Measurements from ENCODE around the gene SPATA24. TPM values are rescaled to one million over a fixed set of nuclear protein-coding genes. Genes with fewer than 3 reads are reported as not detected.
A peak's percentile ranks its signal among the peaks of the same experiment; 100 is the strongest.

The SPATA24 gene
- total RNA-seq, 1 experiment from 2014 or later, result 6.5 TPM

DNA sequence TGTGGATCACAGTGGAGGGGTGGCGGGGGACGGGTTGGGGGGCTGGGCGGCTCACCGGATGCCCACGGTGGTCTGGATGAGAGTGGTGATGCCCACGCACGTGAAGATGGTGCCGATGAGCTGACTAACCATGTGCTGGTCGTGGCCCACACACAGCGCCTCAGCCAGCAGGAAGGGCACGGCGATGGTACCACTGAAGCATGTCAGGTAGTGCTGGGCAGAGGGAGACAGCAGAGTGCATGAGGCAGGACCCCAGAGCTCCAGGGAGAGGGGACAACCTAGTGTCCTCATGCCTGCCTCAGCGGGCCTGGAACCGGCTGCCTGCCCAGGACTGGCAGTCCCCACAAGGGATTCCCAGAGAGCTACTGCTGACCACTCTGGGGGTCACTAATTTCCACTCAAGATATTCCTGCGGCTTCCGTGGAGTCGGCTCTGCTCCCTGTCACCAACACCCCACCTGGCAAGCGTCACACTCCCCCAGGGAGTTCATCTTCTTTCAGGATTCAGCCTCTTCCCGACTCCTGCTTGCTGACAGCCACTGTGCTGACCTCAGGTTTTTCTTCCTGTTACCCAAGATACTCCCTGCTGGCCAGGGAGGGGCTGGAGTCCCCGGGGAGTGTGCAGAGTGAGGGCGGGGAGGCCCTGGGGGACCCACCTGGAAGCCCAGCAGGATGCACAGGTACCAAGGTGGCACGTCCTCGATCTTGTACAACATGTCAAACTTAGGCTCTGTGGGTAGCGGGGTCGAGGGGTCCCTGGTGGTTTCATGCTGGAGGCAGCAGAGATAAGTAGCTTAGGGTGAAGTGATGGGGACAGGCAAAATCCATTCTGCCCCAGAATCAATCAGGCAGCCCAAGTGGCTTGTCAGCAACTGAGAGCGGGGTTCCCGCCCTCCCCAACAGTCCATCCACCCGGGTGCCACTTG lies 21.8 kb downstream of the SPATA24 start:
- peaks cover 29% of the 10 kb centered on the region for H3F3A ChIP-seq (ENCODE audit: insufficient read depth, low read depth)
- no peaks in the 10 kb centered on the region for H3K27me3 ChIP-seq (ENCODE audit: insufficient read depth, low read depth)
- H4K20me1 ChIP-seq (ENCODE audit: insufficient read depth), result no peaks in the 10 kb centered on the region
- H3K4me2 ChIP-seq, result peak overlapping the region; percentile 61
- no peaks in the 10 kb centered on the region for H3K9me2 ChIP-seq (ENCODE audit: insufficient read depth)
- CTCF ChIA-PET, result interaction anchor here (0.5 to 1.0 kb wide), 2 partner anchors 9 to 170 kb away, joined by 3 to 12 read pairs; no protein-coding TSS in a partner anchor
- no peaks in the 10 kb centered on the region for H3K9me3 ChIP-seq (ENCODE audit: insufficient read depth, low read depth)
- H3K36me3 ChIP-seq (ENCODE audit: low read depth), result no peaks in the 10 kb centered on the region
- POLR2A ChIA-PET (ENCODE audit: unreplicated experiment), result no interaction called here
- H3K4me3 ChIP-seq, result no peak overlapping the region
- TF ChIP-seq, protein P1, sequence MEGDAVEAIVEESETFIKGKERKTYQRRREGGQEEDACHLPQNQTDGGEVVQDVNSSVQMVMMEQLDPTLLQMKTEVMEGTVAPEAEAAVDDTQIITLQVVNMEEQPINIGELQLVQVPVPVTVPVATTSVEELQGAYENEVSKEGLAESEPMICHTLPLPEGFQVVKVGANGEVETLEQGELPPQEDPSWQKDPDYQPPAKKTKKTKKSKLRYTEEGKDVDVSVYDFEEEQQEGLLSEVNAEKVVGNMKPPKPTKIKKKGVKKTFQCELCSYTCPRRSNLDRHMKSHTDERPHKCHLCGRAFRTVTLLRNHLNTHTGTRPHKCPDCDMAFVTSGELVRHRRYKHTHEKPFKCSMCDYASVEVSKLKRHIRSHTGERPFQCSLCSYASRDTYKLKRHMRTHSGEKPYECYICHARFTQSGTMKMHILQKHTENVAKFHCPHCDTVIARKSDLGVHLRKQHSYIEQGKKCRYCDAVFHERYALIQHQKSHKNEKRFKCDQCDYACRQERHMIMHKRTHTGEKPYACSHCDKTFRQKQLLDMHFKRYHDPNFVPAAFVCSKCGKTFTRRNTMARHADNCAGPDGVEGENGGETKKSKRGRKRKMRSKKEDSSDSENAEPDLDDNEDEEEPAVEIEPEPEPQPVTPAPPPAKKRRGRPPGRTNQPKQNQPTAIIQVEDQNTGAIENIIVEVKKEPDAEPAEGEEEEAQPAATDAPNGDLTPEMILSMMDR (conservative IDR thresholded peaks at IDR 0.05), result no peak
- no peak for TF ChIP-seq EZH2 (IDR thresholded peaks at IDR 0.05; ENCODE audit: low read depth)
- H2AFZ ChIP-seq, result no peak overlapping the region
- intact Hi-C loops (cut with micrococcal nuclease; ENCODE audit: unreplicated experiment), result no loop called here
- no peaks in the 10 kb centered on the region for H3K79me2 ChIP-seq (ENCODE audit: low read depth)
- no TSS peak for BruUV-seq (replicated peaks)
- DNase-seq, result no peak
- H3K4me1 ChIP-seq (replicated peaks; ENCODE audit: insufficient read depth), result peaks cover 49% of the 10 kb centered on the region
- H3K27ac ChIP-seq, result 0 out of 2 replicates have a peak overlapping the region, but pooled peaks have one; percentile 23

DNA sequence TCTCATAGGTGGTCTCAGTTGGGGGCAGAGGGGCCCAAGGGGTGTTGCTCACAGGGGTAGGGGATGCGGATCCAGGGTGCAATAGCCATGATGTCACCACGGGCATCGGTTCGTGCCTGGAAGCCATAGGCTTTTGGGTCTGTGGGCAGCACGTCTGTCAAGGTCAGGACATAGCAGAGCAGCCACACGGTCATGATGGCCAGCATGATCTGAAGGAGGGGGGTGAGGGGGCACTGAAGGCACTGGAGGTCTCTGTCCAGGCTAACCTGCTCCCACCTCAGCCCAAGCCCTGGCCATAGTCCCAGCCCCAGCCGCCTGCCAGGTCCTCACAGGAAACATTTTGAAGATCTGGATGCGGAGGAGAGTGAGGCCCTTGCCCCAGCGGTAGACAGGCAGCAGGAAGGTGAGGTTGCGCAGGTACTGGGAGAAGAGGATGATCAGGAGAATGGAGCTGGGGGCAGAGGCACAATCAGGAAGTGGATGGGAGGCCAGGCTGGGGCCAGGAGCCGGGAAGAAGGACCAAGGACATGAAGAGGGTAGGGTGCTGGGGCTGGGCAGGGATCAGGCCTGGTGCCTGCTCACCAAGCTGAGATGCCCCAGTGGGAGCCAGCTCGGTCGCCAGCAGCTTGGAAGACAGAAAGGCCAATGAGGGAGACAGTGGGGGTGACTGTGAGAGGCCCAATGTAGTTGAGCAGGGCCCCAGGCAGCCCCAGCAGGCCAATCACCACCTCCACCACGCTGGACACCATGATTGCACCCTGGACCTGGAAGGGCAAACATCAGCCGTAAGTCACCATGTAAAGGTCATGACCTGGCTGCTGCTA lies 24.1 kb downstream of the SPATA24 start:
- H3K4me3 ChIP-seq, result no peak overlapping the region
- H2AFZ ChIP-seq, result no peak overlapping the region
- peaks cover 8% of the 10 kb centered on the region; the same call in 1 of the 2 replicates for H3F3A ChIP-seq (ENCODE audit: insufficient read depth, low read depth)
- ChIA-PET POLR2A (ENCODE audit: unreplicated experiment) (no interaction called here), CTCF (no interaction called here)
- intact Hi-C loops (cut with micrococcal nuclease; ENCODE audit: unreplicated experiment), result no loop called here
- H3K4me1 ChIP-seq (replicated peaks; ENCODE audit: insufficient read depth), result peaks cover 32% of the 10 kb centered on the region
- H3K27me3 ChIP-seq (ENCODE audit: insufficient read depth, low read depth), result no peaks in the 10 kb centered on the region
- no peak overlapping the region for H3K27ac ChIP-seq
- H3K4me2 ChIP-seq, result no peak overlapping the region
- no peaks in the 10 kb centered on the region for H3K79me2 ChIP-seq (ENCODE audit: low read depth)
- no TSS peak for BruUV-seq (replicated peaks)
- TF ChIP-seq, protein P1 (conservative IDR thresholded peaks at IDR 0.05), result no peak
- no peak for TF ChIP-seq EZH2 (IDR thresholded peaks at IDR 0.05; ENCODE audit: low read depth)
- no peaks in the 10 kb centered on the region for H3K36me3 ChIP-seq (ENCODE audit: low read depth)
- no peaks in the 10 kb centered on the region for H3K9me2 ChIP-seq (ENCODE audit: insufficient read depth)
- H3K9me3 ChIP-seq (ENCODE audit: insufficient read depth, low read depth), result no peaks in the 10 kb centered on the region
- no peaks in the 10 kb centered on the region for H4K20me1 ChIP-seq (ENCODE audit: insufficient read depth)
- no peak for DNase-seq

DNA sequence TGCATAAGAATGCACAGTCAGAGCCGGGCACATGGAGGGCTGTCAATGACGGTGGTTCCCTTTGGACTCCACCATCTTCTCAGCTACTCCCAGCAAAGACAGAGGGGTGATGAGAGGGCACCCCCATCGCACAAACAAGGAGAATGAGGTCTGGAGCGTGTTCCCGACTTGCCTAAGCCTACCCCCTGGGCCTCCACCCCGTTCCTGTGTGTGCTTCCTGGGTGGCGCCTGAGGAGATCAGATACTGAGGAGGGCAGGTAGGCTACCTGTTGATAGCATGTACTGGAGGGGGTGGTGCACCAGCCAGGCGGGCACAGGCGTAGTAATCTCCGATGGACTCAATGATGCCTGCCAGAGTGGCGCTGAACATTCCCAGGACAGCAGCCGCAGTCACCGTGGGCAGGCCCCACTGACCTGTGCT lies 24.9 kb downstream of the SPATA24 start:
- no peak overlapping the region for H3K27ac ChIP-seq
- H3K36me3 ChIP-seq (ENCODE audit: low read depth), result no peaks in the 10 kb centered on the region
- no peak overlapping the region for H3K4me2 ChIP-seq
- no peaks in the 10 kb centered on the region for H4K20me1 ChIP-seq (ENCODE audit: insufficient read depth)
- H3F3A ChIP-seq (ENCODE audit: insufficient read depth, low read depth), result peaks cover 16% of the 10 kb centered on the region; the same call in 1 of the 2 replicates
- TF ChIP-seq, protein P1 (conservative IDR thresholded peaks at IDR 0.05), result no peak
- no peak for TF ChIP-seq EZH2 (IDR thresholded peaks at IDR 0.05; ENCODE audit: low read depth)
- no peak overlapping the region for H2AFZ ChIP-seq
- no peak overlapping the region for H3K4me3 ChIP-seq
- no TSS peak for BruUV-seq (replicated peaks)
- H3K4me1 ChIP-seq (replicated peaks; ENCODE audit: insufficient read depth), result peaks cover 32% of the 10 kb centered on the region
- H3K79me2 ChIP-seq (ENCODE audit: low read depth), result no peaks in the 10 kb centered on the region
- no peak for DNase-seq
- H3K9me3 ChIP-seq (ENCODE audit: insufficient read depth, low read depth), result no peaks in the 10 kb centered on the region
- intact Hi-C loops (cut with micrococcal nuclease; ENCODE audit: unreplicated experiment), result no loop called here
- POLR2A ChIA-PET (ENCODE audit: unreplicated experiment), result no interaction called here
- CTCF ChIA-PET, result no interaction called here
- no peaks in the 10 kb centered on the region for H3K27me3 ChIP-seq (ENCODE audit: insufficient read depth, low read depth)
- no peaks in the 10 kb centered on the region for H3K9me2 ChIP-seq (ENCODE audit: insufficient read depth)
